Fibroblast of peridontal ligament (primary cell): ENCODE data around the gene METAP2.

ENCODE experiments used
- DNase-seq: peaks from one replicate; pipeline ENCODE4 v3.0.0-alpha.2; 2010; ENCODE audit errors: extremely low read depth

The METAP2 gene

DNA sequence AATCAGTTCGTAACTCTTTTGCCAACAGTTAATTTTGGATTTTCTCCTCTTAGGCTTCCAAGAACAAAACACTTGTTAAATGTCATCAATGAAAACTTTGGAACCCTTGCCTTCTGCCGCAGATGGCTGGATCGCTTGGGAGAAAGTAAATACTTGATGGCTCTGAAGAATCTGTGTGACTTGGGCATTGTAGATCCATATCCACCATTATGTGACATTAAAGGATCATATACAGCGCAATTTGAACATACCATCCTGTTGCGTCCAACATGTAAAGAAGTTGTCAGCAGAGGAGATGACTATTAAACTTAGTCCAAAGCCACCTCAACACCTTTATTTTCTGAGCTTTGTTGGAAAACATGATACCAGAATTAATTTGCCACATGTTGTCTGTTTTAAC is 39.6 kb downstream of the METAP2 start:
- no peak for DNase-seq

DNA sequence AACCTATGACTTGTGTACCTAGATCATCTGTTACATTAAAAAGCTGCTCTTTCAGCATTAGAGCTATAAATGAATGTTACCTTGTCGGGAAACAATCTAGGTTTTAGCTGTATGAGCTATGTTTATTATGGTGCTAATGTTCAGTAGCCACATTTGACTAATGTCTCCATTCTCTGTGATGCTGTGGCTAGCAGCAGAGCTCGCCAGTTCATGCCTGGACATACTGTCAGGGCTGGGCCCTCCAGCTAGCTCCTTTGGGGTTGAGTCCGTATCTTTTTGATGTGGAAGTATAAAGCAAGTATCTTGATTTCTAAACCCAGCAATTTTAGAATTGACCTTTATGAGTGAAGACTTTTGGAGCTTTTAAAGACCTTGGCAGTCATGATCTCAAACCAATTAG is 41.2 kb downstream of the METAP2 start:
- DNase-seq: no peak

DNA sequence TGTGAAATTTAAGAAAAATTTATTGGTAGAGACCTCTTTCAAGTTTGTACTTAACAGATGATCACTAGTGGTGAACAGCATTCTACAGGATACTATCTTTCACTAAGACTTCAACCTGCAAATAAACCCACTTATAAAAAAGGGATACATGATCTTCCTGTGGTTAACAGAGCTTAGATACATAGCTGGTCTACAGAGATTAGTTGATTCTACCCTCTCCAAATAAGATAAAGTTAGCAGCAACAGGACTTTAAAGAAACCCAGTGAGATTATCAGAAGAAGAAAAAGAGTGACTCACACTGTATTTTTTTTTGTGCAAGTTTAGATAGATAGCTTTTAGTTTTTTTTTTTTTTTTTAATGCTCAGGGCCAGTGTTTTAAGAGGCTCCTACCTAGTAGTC is 42.8 kb downstream of the METAP2 start:
- DNase-seq: no peak

DNA sequence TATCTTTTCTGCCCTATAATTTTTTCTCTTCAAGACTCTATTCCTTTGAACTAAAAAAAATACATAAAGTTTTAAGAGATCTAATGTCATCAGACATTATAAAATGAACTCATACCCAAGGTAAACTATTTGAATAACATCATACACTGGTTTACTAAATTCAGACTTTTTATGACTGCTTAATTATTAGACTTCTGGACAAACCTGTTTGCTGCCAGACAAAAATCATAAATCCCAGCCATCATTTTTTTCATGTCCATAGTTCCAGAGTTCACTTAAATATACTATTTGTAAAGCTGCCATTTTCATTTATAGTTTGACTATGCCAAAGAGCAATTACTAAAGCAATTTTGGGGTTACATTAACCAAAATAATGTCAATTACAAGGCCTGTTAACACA is 43.3 kb downstream of the METAP2 start:
- no peak for DNase-seq

DNA sequence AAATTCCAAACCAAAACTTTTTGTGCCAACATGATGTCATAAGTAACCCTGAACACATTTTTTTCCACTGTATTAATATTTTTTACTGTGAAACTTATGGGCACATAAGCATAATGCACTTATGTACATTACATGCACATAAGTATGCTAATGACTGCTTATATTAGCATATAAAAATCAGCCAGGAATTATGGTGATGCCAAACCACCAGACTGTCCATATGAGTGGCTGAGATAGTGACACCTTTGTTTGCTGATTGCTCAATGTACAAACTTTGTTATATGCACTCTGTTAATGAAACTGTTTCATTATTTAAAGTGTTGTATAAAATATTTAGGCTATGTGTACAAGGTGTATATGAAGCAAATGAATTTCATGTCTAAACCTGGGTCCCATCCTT is 45.0 kb downstream of the METAP2 start:
- DNase-seq: no peak

DNA sequence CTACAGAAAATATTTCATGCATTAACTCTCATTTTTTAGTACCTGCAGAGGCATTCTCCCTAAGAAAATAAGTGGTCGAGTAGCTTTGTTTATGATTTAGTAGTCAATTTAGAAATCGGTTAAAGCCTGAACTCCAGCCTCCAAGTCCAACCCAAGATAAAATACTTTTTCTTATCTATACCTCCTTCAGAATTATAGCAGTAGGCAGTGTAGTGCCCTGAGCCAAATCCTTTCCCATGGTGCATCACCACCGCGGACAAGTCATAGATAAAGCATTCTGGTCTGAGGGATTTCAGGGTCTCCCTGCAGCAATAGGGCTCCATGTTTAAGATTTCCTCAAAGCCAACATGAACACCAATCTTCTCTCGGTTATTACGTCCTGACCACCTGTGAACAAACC is 46.9 kb downstream of the METAP2 start:
- DNase-seq: no peak

DNA sequence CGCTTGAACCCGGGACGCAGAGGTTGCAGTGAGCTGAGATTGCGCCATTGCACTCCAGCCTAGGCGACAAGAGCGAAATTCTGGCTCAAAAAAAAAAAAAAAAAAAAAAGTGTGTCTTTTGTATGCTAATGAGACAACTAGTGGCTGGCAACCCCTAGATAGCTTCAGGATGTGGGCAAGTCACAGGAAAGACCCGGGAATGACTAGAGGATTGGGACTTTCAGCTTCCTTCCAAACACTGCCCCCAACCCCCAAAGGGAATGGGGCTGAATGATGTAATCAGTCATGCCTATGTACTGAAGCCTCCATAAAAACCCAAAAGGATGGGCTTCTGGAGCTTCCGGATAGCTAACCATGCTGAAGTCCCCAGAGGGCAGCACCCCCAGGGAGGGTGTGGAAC is 48.7 kb downstream of the METAP2 start:
- DNase-seq: no peak

DNA sequence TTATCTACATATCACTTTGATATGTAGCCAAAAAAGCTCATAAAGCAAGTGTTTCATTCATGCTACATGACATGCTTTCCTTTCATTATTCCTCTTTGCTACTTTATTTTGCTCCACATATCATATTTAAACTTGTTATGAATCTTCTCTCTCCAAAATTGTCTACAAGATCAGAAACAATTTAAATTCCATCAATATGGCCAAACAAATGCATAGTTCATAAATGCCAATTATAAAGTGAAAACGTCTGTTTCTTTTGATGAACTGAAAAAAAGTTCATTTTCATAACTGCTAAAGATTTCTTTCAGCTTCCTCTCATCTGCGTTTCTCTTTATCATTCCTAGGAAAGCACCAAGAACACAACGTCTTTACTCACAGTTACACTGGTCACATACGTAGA is 54.5 kb downstream of the METAP2 start:
- DNase-seq: no peak

DNA sequence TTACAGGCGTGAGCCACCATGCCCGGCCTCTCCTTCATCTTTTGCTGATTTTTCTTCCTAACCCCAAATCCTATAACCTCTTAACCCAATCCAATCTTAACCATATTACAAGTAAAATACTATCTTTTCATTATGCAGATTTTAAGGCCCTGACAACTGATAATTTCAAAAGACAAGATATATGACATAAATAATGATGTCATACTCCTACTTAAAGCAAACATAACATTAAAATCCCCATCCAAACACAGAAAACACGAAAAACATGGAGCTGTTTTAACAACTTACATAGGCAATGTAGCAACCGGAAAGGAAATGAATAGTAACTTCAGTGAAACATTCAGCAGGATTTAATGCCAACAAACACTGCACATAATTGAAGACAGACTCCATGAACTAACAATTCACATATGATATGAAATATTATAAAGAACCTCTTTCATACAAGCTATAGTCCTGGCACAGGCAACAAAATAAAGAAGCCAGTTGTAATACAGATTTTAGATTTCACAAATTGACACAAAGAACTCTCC is 55.8 kb downstream of the METAP2 start:
- DNase-seq: peak; percentile 64

DNA sequence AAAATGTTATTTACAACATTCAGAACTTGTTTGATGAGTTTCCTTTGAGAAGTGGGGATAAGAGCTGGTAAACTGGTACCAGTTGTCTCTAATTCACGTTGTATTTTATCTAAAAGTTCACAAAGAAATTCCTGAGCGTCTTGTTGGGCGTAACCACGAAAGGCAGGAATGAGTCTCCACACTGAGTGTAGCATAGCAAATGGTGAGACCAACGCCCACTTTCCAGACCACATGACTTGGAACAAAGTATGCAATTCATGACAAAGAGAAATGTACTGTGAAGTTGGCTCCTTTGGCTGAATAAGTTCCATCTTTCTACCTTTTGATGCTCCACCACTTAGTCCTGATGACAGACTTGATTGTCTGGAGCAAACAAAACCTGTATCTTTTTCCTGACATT is 58.9 kb downstream of the METAP2 start:
- DNase-seq: peak; percentile 58

DNA sequence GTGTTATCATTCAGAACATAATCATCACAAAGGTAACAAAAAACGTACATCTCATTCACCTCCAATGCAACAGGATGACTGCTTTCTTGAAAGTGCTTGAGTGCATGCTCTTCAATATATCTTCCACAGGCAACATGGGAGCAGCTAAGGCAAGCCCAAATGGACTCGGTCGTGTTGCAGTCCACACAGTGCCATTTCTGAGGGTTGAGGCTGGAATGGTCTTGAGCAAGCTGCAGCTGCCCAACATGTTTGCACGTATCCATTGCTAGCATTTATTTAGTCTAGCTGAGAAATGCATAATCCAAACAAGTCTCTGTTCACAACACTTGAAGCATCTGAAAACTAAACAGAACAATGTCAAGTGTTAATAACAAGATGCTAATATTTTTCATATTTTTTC is 60.0 kb downstream of the METAP2 start:
- DNase-seq: no peak

DNA sequence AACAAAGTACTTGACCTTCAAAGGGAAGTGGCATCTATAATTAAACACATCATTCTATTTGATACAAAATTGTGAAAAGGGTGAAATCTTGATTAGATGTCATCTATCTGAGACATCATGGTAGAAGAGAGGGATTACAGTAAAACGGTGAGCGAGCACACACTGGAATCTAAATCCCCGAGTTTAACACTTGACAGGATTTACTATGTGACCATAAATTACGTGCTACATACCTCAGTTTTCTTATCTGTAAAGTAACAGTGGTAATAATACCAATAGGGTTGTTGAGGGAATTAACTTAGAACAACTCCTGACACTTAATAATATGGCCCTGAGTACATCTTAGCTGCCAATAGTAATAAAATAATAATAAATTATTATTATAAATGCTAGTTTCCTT is 64.1 kb downstream of the METAP2 start:
- DNase-seq: no peak

DNA sequence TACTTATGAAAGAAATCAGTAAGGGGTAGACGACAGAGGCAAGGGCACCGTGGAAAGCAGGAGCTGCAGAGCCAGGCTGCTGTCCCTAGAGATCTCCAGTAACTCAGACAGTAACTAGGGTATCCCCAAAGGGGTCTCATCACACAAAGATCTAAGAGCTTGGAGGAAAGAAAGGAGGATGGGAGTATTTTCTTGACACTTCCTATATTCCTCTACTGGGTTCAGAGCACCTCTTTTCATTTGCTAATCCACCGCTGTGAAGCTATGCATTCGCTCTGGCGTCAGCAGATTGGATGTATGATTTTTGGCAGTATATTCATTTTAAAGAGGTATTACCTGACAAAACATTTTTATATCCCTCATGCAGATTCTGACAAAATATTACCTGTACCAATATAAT is 64.7 kb downstream of the METAP2 start:
- no peak for DNase-seq

DNA sequence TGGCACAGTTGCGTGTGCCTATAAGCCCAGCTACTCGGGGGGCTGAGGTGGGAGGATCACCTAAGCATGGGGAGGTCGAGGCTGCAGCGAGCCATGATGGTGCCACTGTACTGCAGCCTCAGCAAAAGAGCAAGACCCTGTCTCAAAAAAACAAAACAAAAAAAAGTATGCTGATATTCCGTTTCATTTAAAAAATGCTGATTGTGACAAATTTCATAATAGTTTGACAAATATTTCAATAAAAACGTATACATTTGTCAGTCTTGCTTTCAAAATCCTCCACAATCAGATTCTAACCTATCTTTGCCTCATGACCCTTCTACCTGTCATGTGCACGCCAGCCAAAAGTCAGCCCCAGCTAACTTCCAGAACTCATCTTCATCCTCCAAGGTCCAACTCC is 67.5 kb downstream of the METAP2 start:
- no peak for DNase-seq

DNA sequence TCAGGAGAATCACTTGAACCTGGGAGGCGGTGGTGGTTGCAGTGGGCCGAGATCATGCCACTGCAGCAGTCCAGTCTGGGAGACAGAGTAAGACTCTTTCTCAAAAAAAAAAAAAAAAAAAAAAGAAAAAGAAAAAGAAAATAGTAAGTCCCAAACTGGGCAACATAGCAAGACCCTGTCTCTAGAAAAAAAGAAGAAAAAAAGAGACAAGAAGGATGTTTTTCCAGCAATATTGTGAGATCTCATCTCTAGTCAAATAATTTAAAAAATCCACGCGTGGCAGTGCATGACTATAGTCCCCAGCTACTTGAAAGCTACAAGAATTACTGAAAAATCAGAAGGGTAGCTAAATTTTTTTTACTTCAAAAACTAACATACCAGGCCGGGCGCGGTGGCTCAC is 69.4 kb downstream of the METAP2 start:
- no peak for DNase-seq

DNA sequence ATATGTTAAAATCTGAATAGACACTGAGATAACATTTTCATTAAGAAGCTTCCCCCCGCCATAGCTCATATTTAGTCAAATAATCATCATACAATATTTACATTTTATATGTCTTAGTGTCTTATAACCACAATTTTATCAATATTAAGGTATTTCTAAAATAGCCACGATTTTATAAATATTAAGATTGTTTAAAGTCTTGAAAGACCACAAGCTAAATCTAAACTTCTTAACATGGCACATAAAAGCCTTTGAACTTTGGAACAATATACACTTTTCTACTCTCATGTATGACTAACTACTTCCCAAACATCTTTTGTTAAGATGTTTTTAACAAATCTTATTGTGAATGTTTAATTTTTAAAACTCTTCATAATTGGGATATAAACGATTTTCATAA is 70.8 kb downstream of the METAP2 start:
- no peak for DNase-seq

DNA sequence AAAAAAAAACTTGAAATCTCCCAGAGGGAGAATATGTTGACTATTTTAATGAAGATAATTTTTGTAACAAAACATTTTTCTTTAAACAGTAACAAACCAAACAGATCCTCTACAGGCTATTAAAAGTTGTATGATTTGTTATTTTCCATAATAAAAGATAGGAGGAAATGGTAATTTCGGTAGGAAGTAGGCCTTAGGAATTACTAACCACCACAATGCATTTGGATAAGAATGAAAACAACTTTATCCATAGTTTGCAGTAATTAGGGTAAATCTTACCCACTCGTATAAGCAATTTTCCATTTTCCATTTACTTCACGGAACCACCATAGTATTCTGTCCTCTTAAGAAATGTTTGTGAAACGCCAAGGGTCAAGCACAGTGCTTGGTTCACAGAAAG is 71.4 kb downstream of the METAP2 start:
- no peak for DNase-seq

DNA sequence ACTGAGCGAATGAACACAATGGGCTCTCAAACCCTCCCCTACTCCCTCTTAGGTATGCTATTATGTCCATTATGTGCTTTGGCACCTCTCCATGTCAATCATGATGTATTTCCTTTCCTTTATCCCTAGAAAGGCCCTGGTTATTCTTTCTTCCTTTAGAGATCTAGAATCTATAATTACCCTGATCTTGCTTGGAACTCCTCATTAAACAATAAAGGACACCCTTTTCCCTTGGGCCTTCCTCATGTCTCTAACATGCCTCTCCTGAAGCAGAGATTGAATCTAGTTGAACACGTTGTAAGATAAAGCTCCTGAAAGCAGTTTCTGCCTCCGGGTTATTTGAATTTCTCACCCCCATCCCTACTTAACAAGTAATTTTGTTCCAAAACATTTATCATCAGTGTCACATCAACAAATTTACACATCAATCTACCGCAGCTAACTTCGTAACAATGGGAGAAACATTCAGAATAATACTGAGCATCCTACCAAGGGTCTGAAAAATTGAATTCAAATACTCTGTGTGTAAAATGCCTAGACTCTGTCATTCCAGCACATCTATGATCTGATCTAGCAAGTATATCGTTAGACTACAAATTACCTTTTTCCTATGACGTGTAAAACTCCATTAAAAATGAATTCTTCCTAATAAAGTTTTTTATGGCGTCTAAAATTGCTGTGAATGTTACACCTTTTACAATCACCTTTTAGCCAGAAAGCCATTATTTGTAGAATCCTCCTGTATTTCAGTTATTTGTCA is 72.0 kb downstream of the METAP2 start:
- no peak for DNase-seq

DNA sequence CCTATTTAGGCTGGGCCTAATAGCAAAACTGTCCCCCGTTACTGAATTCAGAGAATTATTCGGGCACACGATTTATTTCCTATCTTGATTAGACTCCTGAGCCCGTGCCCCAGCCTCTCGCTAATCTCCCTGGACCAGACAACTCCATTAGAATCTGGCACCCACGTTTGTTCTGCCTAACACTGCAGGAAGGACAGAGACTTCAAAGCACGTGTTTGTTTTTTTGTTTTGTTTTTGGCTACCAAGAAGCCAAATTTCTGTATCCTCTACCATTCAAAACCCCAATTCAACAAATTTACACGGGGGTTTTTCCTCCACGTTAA is 72.5 kb downstream of the METAP2 start:
- no peak for DNase-seq

DNA sequence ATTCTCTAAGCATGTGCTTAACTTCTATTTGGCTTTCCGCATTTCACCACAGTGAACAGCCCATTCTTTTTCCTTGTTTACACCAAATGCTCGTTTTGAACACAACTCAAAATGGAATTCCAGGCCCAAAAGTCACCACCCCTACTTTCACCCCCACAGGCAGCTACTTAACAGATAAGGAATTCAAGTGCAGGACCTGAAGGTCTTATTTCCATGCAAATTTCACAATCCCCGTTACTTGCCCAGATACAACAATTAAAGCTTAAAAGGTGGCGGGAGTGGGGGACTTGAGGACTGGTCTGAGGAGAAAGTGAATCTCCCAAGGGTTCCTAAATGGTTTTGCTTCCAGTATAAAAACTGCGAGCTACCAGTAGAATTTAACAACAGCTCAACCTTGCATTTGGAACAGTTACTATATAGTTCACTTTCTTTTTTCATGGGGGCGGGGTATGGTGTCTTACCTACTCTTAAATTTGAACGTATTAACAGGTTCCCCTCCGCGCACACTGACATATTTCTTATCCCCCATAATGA is 73.6 kb downstream of the METAP2 start:
- peak; percentile 36 for DNase-seq

DNA sequence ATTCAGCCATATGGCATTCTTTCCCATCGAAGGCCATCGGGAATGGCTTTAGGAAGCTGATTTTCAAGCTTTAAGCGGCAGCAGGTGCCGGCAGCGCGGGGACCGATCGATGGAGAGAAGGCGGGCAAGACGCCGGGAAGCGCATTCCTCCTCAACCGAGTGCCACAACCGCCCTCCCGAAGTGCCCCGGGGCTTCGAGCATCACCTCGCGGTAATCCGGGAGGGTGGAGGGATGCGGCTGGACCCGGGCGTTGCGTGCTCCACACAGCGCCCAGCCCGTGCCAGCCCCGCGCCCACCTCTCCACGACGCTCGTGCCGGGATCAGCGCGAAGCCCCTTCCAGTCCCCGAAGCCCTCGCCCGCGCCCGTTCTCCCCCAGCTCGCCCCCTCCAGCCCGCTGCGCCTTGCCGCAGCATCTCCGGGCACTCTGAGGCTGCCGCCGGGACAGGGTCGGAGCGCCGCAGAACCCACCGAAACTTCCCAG is 74.1 kb downstream of the METAP2 start:
- DNase-seq: no peak

DNA sequence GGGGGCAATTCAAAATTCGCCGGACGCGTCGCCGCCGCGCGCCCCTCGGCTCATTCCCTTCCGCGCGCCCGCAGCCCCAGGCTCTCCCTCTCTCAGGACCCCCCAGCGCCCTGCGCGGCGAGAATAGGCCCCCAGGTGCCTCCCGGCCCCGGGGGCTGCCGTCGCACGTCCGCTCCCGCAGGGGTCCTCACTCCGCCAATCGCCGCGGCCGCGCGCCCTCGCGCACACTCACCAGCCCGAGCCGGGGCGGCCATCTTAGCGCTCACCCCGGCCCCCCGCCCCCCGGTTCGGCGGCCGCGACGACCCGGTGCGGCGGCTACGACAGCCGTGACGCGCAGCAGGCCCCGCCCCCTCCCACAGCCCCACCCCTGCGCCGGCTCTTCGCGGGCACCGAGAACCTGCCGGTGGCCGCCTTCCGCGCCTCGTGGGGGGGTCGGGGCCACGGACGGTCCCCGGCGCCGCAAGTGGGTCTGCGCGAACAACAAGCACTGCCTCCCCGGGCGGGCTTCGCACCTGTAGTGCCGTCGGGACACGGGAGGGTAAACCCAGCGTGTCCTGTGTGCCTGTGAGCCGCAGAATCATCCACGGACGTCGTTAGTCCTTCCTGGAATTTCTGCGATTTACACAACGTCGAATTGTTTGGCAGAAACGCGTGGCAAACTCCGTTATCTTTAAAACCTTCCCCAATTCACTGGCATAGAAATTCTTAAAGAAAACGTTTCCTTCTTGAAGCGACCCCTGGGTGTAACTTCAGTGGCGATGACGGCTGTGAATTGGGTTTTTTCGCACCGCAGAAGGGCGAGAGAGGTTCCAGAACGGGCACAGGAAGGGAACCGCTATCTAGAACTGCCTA is 74.8 kb downstream of the METAP2 start:
- no peak for DNase-seq
